GM12878 (cell line): ENCODE results near the gene PRAC2. TPM values are rescaled to one million over a fixed set of nuclear protein-coding genes. Genes with fewer than 3 reads are reported as not detected.

Experiments used
- BACH1 ChIP-seq: fragments of 450-650 bp; IDR thresholded peaks from 2 replicates; pipeline ENCODE4 v1.6.1; 2017; ENCODE audit warnings: mild to moderate bottlenecking, borderline replicate concordance
- BCL11A ChIP-seq: IDR thresholded peaks from 2 replicates; pipeline ENCODE4 v1.6.1; 2011; ENCODE audit warnings: low read depth, low read length
- CHD1 ChIP-seq: IDR thresholded peaks from 2 replicates; pipeline ENCODE4 v1.6.1; 2012; ENCODE audit warnings: low read depth, low read length, improper control_type of control experiment
- CREM ChIP-seq: IDR thresholded peaks from 2 replicates; pipeline ENCODE4 v1.6.1; 2014; ENCODE audit warnings: antibody characterized with exemption, low read depth
- EGR1 ChIP-seq, 2 experiments: IDR thresholded peaks; 1 replicate in 1 of 2; 2 replicates in 1 of 2; pipeline ENCODE4 v1.6.1; 2011 to 2012; ENCODE audit warnings: low read depth in 2 of 2, low read length in 2 of 2, borderline replicate concordance in 1 of 2, mild to moderate bottlenecking in 1 of 2, moderate library complexity in 1 of 2
- FOXM1 ChIP-seq: IDR thresholded peaks from 2 replicates; pipeline ENCODE4 v1.6.1; 2012; ENCODE audit warnings: low read depth, mild to moderate bottlenecking, inconsistent platforms, low read length, moderate library complexity
- HDGF ChIP-seq: fragments of 450-650 bp; IDR thresholded peaks from 2 replicates; pipeline ENCODE4 v1.6.1; 2016; ENCODE audit warnings: antibody characterized with exemption
- IKZF1 ChIP-seq: fragments of 450-650 bp; conservative IDR thresholded peaks from 2 replicates; pipeline ENCODE4 v1.6.1; 2017; ENCODE audit warnings: antibody characterized with exemption, mild to moderate bottlenecking
- JUNB ChIP-seq: IDR thresholded peaks from 2 replicates; pipeline ENCODE4 v1.6.1; 2016; ENCODE audit warnings: antibody characterized with exemption, mild to moderate bottlenecking
- MTA2 ChIP-seq: fragments of 450-650 bp; IDR thresholded peaks from 2 replicates; pipeline ENCODE4 v1.6.1; 2016; ENCODE audit warnings: low read depth, mild to moderate bottlenecking, moderate library complexity
- NR2F1 ChIP-seq: fragments of 450-650 bp; conservative IDR thresholded peaks from 2 replicates; pipeline ENCODE4 v1.6.1; 2017; ENCODE audit warnings: mild to moderate bottlenecking
- PML ChIP-seq: IDR thresholded peaks from 2 replicates; pipeline ENCODE4 v1.6.1; 2012; ENCODE audit warnings: low read length, inconsistent platforms
- RBBP5 ChIP-seq: fragments of 200-600 bp; sonication (generic); conservative IDR thresholded peaks from 2 replicates; pipeline ENCODE4 v1.6.1; 2016
- SPI1 ChIP-seq: IDR thresholded peaks from 2 replicates; pipeline ENCODE4 v1.6.1; 2011; ENCODE audit warnings: low read depth, mild to moderate bottlenecking, low read length, moderate library complexity, borderline replicate concordance; ENCODE audit not compliant: insufficient read depth
- SREBF1 ChIP-seq: IDR thresholded peaks from 2 replicates; pipeline ENCODE4 v1.6.1; 2012; ENCODE audit warnings: mild to moderate bottlenecking, low read length
- STAT3 ChIP-seq: IDR thresholded peaks from 2 replicates; pipeline ENCODE4 v1.6.1; 2011; ENCODE audit warnings: low read depth, low read length, improper control_type of control experiment
- TARDBP ChIP-seq: IDR thresholded peaks from 2 replicates; pipeline ENCODE4 v1.6.1; 2016; ENCODE audit warnings: borderline replicate concordance
- TCF7 ChIP-seq: IDR thresholded peaks from 2 replicates; pipeline ENCODE4 v1.6.1; 2014; ENCODE audit warnings: antibody characterized with exemption, borderline replicate concordance
- WRNIP1 ChIP-seq: IDR thresholded peaks from 2 replicates; pipeline ENCODE4 v1.6.1; 2011; ENCODE audit warnings: low read depth, low read length, improper control_type of control experiment, borderline replicate concordance
- YBX1 ChIP-seq: fragments of 450-650 bp; IDR thresholded peaks from 2 replicates; pipeline ENCODE4 v1.6.1; 2016; ENCODE audit warnings: antibody characterized with exemption
- YY1 ChIP-seq: IDR thresholded peaks from 2 replicates; pipeline ENCODE4 v1.6.1; 2011; ENCODE audit warnings: low read depth, mild to moderate bottlenecking, low read length
- ZNF207 ChIP-seq: fragments of 450-650 bp; IDR thresholded peaks from 2 replicates; pipeline ENCODE4 v1.6.1; 2014; ENCODE audit warnings: antibody characterized with exemption, mild to moderate bottlenecking, borderline replicate concordance
- polyA plus RNA-seq, 11 experiments: library from polyadenylated mRNA; depleted of rRNA in 4 of 11; unstranded in 6 of 11; stranded (reverse) in 5 of 11; fragments of >200 nt; fragmentation: Nextera tagmentation in 4 of 11; fragmentation: Illumina TruSeq in 1 of 11; extraction: Ambion mirVana in 4 of 11; extraction: Trizol in 1 of 11; gene quantifications; 1 replicate in 1 of 11; 2 replicates in 10 of 11; pipeline versions ENCODE4 v1.2.1 to v1.2.3, GENCODE V29; 2011 to 2016; ENCODE audit warnings: inconsistent platforms in 2 of 11, missing spikeins in 2 of 11, low read depth in 1 of 11
- total RNA-seq, 4 experiments: library from RNA; depleted of rRNA in 3 of 4; stranded (reverse); fragments of >200 nt in 3 of 4; fragmentation: Illumina TruSeq in 1 of 4; extraction: Trizol in 1 of 4; gene quantifications; 2 replicates each; pipeline versions ENCODE4 v1.2.1 to v1.2.3, GENCODE V29; 2013 to 2021
- TF ChIP-seq, protein P1 (sequence below): fragments of 450-650 bp; IDR thresholded peaks from 2 replicates; pipeline ENCODE4 v1.6.1; 2017; ENCODE audit warnings: borderline replicate concordance
- TF ChIP-seq, protein P2 (sequence below): fragments of 450-650 bp; IDR thresholded peaks from 2 replicates; pipeline ENCODE4 v1.6.1; 2017; ENCODE audit warnings: mild to moderate bottlenecking
- TF ChIP-seq, protein P3 (sequence below): fragments of 150-350 bp; IDR thresholded peaks from 2 replicates; pipeline ENCODE4 v1.6.1; 2014; ENCODE audit warnings: mild to moderate bottlenecking, low read depth, low read length
- TF ChIP-seq, protein P4 (sequence below): IDR thresholded peaks from 2 replicates; pipeline ENCODE4 v1.6.1; 2011; ENCODE audit warnings: low read depth, low read length, improper control_type of control experiment, borderline replicate concordance

The PRAC2 gene
- total and polyA plus RNA-seq, 10 of the 15 experiments (the other 5 are each of a cell fraction or from before 2014, with no cell fraction given): 0.31 TPM; not detected in 9

DNA sequence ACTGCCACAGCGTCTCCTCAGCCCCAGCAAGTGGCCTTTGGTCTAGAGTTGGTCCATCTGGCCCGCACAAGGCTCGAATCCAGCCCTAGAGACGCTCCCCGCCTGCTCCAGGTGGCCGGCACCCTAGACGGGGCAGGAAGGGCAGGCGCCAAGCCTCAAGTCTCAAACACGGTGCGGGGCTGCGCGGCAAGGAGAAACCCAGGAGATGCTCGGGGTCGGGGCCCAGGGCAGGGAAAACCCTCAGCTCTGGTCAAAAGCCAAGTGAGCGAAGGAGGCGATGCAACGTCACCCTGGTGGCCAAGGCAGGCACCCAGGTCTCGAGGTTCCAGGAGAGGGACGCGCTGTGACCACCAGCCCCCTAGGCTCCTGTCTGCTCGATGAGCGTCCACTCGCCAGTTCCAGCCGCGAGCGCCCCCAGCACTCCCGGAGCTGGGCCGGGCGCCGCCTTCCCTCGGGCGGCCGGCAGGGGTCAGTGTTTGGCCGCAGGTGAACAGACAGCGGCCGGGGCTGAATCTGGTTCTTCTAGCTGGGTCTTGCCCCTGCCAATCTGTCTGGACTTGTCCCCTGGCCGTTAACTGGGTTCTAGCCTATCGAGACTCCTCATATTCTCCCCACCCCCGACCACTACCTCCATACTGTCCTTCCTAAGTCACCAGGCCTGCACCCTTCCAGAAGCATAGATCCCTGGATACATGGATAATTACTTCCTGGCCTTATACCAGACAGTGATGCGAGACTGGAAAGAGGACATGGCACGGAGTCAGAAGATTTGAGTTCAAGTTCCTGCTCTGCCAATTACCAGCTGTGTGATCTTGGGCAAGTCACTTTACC lies 44.6 kb upstream of the PRAC2 start (continued):
- TF ChIP-seq, protein P1, sequence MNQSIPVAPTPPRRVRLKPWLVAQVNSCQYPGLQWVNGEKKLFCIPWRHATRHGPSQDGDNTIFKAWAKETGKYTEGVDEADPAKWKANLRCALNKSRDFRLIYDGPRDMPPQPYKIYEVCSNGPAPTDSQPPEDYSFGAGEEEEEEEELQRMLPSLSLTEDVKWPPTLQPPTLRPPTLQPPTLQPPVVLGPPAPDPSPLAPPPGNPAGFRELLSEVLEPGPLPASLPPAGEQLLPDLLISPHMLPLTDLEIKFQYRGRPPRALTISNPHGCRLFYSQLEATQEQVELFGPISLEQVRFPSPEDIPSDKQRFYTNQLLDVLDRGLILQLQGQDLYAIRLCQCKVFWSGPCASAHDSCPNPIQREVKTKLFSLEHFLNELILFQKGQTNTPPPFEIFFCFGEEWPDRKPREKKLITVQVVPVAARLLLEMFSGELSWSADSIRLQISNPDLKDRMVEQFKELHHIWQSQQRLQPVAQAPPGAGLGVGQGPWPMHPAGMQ: no peak
- 0 out of 2 replicates have a peak, but pooled peaks have one; percentile 38 for TF ChIP-seq ZNF207
- TF ChIP-seq WRNIP1: no peak
- TF ChIP-seq BCL11A: no peak
- no peak for TF ChIP-seq SPI1
- TF ChIP-seq, protein P2, sequence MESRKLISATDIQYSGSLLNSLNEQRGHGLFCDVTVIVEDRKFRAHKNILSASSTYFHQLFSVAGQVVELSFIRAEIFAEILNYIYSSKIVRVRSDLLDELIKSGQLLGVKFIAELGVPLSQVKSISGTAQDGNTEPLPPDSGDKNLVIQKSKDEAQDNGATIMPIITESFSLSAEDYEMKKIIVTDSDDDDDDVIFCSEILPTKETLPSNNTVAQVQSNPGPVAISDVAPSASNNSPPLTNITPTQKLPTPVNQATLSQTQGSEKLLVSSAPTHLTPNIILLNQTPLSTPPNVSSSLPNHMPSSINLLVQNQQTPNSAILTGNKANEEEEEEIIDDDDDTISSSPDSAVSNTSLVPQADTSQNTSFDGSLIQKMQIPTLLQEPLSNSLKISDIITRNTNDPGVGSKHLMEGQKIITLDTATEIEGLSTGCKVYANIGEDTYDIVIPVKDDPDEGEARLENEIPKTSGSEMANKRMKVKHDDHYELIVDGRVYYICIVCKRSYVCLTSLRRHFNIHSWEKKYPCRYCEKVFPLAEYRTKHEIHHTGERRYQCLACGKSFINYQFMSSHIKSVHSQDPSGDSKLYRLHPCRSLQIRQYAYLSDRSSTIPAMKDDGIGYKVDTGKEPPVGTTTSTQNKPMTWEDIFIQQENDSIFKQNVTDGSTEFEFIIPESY: no peak
- TF ChIP-seq MTA2: no peak
- TF ChIP-seq BACH1: 0 out of 2 replicates have a peak, but pooled peaks have one; percentile 23
- TF ChIP-seq SREBF1: no peak
- no peak for TF ChIP-seq JUNB
- TF ChIP-seq TARDBP: no peak
- TF ChIP-seq FOXM1: no peak
- no peak for TF ChIP-seq TCF7
- TF ChIP-seq, protein P3, sequence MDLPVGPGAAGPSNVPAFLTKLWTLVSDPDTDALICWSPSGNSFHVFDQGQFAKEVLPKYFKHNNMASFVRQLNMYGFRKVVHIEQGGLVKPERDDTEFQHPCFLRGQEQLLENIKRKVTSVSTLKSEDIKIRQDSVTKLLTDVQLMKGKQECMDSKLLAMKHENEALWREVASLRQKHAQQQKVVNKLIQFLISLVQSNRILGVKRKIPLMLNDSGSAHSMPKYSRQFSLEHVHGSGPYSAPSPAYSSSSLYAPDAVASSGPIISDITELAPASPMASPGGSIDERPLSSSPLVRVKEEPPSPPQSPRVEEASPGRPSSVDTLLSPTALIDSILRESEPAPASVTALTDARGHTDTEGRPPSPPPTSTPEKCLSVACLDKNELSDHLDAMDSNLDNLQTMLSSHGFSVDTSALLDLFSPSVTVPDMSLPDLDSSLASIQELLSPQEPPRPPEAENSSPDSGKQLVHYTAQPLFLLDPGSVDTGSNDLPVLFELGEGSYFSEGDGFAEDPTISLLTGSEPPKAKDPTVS: no peak
- peak; percentile 36; the same call in 1 of the 2 replicates for TF ChIP-seq IKZF1
- TF ChIP-seq YBX1: no peak
- TF ChIP-seq PML: no peak
- no peak for TF ChIP-seq RBBP5
- no peak for TF ChIP-seq STAT3
- TF ChIP-seq CREM: no peak
- no peak for TF ChIP-seq HDGF
- TF ChIP-seq NR2F1: peak; percentile 25; the same call in 1 of the 2 replicates
- no peak for TF ChIP-seq CHD1
- TF ChIP-seq, protein P4, sequence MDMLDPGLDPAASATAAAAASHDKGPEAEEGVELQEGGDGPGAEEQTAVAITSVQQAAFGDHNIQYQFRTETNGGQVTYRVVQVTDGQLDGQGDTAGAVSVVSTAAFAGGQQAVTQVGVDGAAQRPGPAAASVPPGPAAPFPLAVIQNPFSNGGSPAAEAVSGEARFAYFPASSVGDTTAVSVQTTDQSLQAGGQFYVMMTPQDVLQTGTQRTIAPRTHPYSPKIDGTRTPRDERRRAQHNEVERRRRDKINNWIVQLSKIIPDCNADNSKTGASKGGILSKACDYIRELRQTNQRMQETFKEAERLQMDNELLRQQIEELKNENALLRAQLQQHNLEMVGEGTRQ: no peak
- TF ChIP-seq EGR1 (IDR thresholded peaks at IDR 0.05; ENCODE audit: borderline replicate concordance in 1 of 2, low read depth in 2 of 2, low read length in 2 of 2): no peak
- TF ChIP-seq YY1: peak; percentile 62; the same call in 1 of the 2 replicates
